SK-N-SH (cell line): ENCODE data around the gene HMGCS1. TPM values are rescaled to one million over a fixed set of nuclear protein-coding genes. Genes with fewer than 3 reads are reported as not detected.
"Not testable (repeated sequence)": the region's sequence is repeated elsewhere in the genome, so short reads cannot be mapped to it uniquely, and the experiment has no call there.

Experiments used
- CTCF ChIA-PET: fragments of 300-600, 350-600 bp; formaldehyde crosslinking; extraction: SDS; loops from one replicate; lab custom pipeline; 2021; lab: Yijun Ruan, JAX
- POLR2A ChIA-PET: fragments of 350-600 bp; sonication (Branson Sonifier 250); formaldehyde crosslinking; extraction: SDS; loops from one replicate; lab custom pipeline; 2020; ENCODE audit warnings: antibody characterized with exemption, inconsistent platforms; lab: Yijun Ruan, JAX
- DNase-seq: peaks from one replicate; pipeline ENCODE4 v3.0.0; 2012
- H2AFZ ChIP-seq: fragments of 200-600 bp; sonication (generic); 2 replicates; pipeline ENCODE4 v1.8.1; 2016; ENCODE audit warnings: antibody characterized with exemption, mild to moderate bottlenecking, low read depth
- H3F3A ChIP-seq: fragments of 200-600 bp; sonication (generic); replicated peaks from 2 replicates; pipeline ENCODE3; 2016; ENCODE audit warnings: antibody characterized with exemption, mild to moderate bottlenecking; ENCODE audit not compliant: insufficient read depth
- H3K27ac ChIP-seq, 2 experiments: fragments of 200-500 bp in 1 of 2; fragments of 200-600 bp in 1 of 2; sonication (Bioruptor generic) in 1 of 2; sonication (generic), shearing (Covaris generic) in 1 of 2; 2 replicates each; pipeline versions ENCODE4 v1.5.1 to v1.6.1; 2014 to 2016; ENCODE audit warnings: low read depth in 2 of 2, inconsistent platforms in 1 of 2, low read length in 1 of 2, mild to moderate bottlenecking in 1 of 2, mixed read lengths in 1 of 2
- H3K27me3 ChIP-seq: fragments of 200-600 bp; sonication (generic), shearing (Covaris generic); 2 replicates; pipeline ENCODE4 v1.6.1; 2016; ENCODE audit warnings: mixed run types; ENCODE audit not compliant: insufficient read depth
- H3K36me3 ChIP-seq, 2 experiments: fragments of 200-500 bp in 1 of 2; fragments of 200-600 bp in 1 of 2; sonication (Bioruptor generic) in 1 of 2; sonication (generic) in 1 of 2; replicated peaks in 1 of 2; 2 replicates each; pipeline versions ENCODE3 to v1.5.1; 2014 to 2016; ENCODE audit warnings: low read length in 1 of 2, mild to moderate bottlenecking in 1 of 2; ENCODE audit not compliant: insufficient read depth in 2 of 2, control insufficient read depth in 1 of 2
- H3K4me1 ChIP-seq, 2 experiments: fragments of 200-500 bp in 1 of 2; fragments of 200-600 bp in 1 of 2; sonication (Bioruptor generic) in 1 of 2; sonication (generic), shearing (Covaris generic) in 1 of 2; 2 replicates each; pipeline versions ENCODE4 v1.5.1 to v1.6.1; 2014 to 2016; ENCODE audit warnings: low read depth in 1 of 2, low read length in 1 of 2, mixed run types in 1 of 2; ENCODE audit not compliant: insufficient read depth in 2 of 2, control insufficient read depth in 1 of 2
- H3K4me2 ChIP-seq: fragments of 200-600 bp; sonication (generic), shearing (Covaris generic); 2 replicates; pipeline ENCODE4 v1.6.1; 2017; ENCODE audit warnings: mixed run types
- H3K4me3 ChIP-seq, 2 experiments: fragments of 200-500 bp in 1 of 2; fragments of 200-600 bp in 1 of 2; sonication (Bioruptor generic) in 1 of 2; sonication (generic), shearing (Covaris generic) in 1 of 2; 2 replicates each; pipeline versions ENCODE4 v1.5.1 to v1.8.1; 2014 to 2016; ENCODE audit warnings: low read depth in 2 of 2, inconsistent platforms in 1 of 2, low read length in 1 of 2, mild to moderate bottlenecking in 1 of 2, mixed read lengths in 1 of 2, moderate library complexity in 1 of 2
- H3K79me2 ChIP-seq: fragments of 200-600 bp; sonication (generic); 2 replicates; pipeline ENCODE4 v1.8.1; 2017; ENCODE audit warnings: mild to moderate bottlenecking; ENCODE audit not compliant: insufficient read depth
- H3K9ac ChIP-seq: fragments of 200-600 bp; sonication (generic); 2 replicates; pipeline ENCODE4 v1.6.1; 2017; ENCODE audit warnings: mixed run types
- H3K9me2 ChIP-seq: fragments of 200-600 bp; sonication (generic); 2 replicates; pipeline ENCODE4 v1.6.1; 2017; ENCODE audit warnings: mixed run types
- H3K9me3 ChIP-seq: fragments of 200-600 bp; sonication (generic); 2 replicates; pipeline ENCODE4 v1.6.1; 2017; ENCODE audit warnings: mixed run types, mild to moderate bottlenecking, moderate library complexity
- H4K20me1 ChIP-seq: fragments of 200-600 bp; sonication (generic); 2 replicates; pipeline ENCODE4 v1.6.1; 2017; ENCODE audit warnings: mild to moderate bottlenecking, mixed run types; ENCODE audit not compliant: insufficient read depth
- FOXJ3 ChIP-seq: sonication (generic); formaldehyde crosslinking; IDR thresholded peaks from 2 replicates; pipeline ENCODE4 v1.5.1; 2020; ENCODE audit warnings: mild to moderate bottlenecking, missing genetic modification reagents
- FOXM1 ChIP-seq: IDR thresholded peaks from 2 replicates; pipeline ENCODE4 v1.4.0; 2012; ENCODE audit warnings: low read depth, mild to moderate bottlenecking
- GABPA ChIP-seq: IDR thresholded peaks from 2 replicates; pipeline ENCODE4 v1.4.0; 2012; ENCODE audit warnings: low read depth, mild to moderate bottlenecking
- GATA2 ChIP-seq: sonication (generic); formaldehyde crosslinking; IDR thresholded peaks from 2 replicates; pipeline ENCODE4 v1.5.0; 2020; ENCODE audit warnings: mild to moderate bottlenecking, missing genetic modification reagents
- MXI1 ChIP-seq: IDR thresholded peaks from 2 replicates; pipeline ENCODE4 v1.6.1; 2012; ENCODE audit warnings: mild to moderate bottlenecking, low read depth, low read length, improper control_type of control experiment
- NFIC ChIP-seq: IDR thresholded peaks from 2 replicates; pipeline ENCODE4 v1.4.0; 2012; ENCODE audit warnings: borderline replicate concordance
- NRF1 ChIP-seq: IDR thresholded peaks from 2 replicates; pipeline ENCODE4 v1.6.1; 2012; ENCODE audit warnings: low read depth, mild to moderate bottlenecking, low read length
- PBX3 ChIP-seq: IDR thresholded peaks from 2 replicates; pipeline ENCODE4; 2012
- RCOR1 ChIP-seq: fragments of 150-350 bp; IDR thresholded peaks from 2 replicates; pipeline ENCODE4 v1.6.1; 2017; ENCODE audit warnings: antibody characterized with exemption, low read length
- REST ChIP-seq: IDR thresholded peaks from 2 replicates; pipeline ENCODE4 v1.6.1; 2012; ENCODE audit warnings: mild to moderate bottlenecking, low read depth, low read length, moderate library complexity
- USF1 ChIP-seq: IDR thresholded peaks from 2 replicates; pipeline ENCODE4 v1.4.0; 2012; ENCODE audit warnings: low read depth, borderline replicate concordance
- USF2 ChIP-seq: fragments of 150-350 bp; IDR thresholded peaks from 2 replicates; pipeline ENCODE4 v1.6.1; 2017; ENCODE audit warnings: antibody characterized with exemption, low read length, low read depth, borderline replicate concordance
- YY1 ChIP-seq: IDR thresholded peaks from 2 replicates; pipeline ENCODE4 v1.4.0; 2012; ENCODE audit warnings: low read depth, mild to moderate bottlenecking
- ZBTB33 ChIP-seq: IDR thresholded peaks from 2 replicates; pipeline ENCODE4 v1.4.0; 2012; ENCODE audit warnings: low read depth, borderline replicate concordance
- WGBS: methylation state at CpG from one replicate; pipeline ENCODE4 v1.1.6; 2017; ENCODE audit warnings: low lambda C conversion rate; 5-methylcytosine and 5-hydroxymethylcytosine counted together
- polyA plus RNA-seq, 3 experiments: library from polyadenylated mRNA; depleted of rRNA; stranded (reverse); fragments of >200 nt; gene quantifications; 2 replicates each; pipeline ENCODE4 v1.2.3, GENCODE V29; 2012

Gene HMGCS1
- polyA plus RNA-seq, 1 of the 3 experiments (the other 2 are of a cell fraction), result 8.2 TPM

GRCh38 chr5:43325624-43326023 is 12.4 kb upstream of the HMGCS1 start:
- H3K4me3 ChIP-seq, H3K4me2 ChIP-seq, POLR2A ChIA-PET, H3K27me3 ChIP-seq, H3F3A ChIP-seq, H4K20me1 ChIP-seq, H3K36me3 ChIP-seq, H3K9me3 ChIP-seq, H2AFZ ChIP-seq, H3K9ac ChIP-seq, H3K4me1 ChIP-seq, H3K79me2 ChIP-seq, H3K27ac ChIP-seq, CTCF ChIA-PET, H3K9me2 ChIP-seq, DNase-seq: not testable (repeated sequence)

- H3K4me1 ChIP-seq, H3K79me2 ChIP-seq, H3K4me2 ChIP-seq, DNase-seq, H3K27ac ChIP-seq, H4K20me1 ChIP-seq, H3K27me3 ChIP-seq, H3K9me2 ChIP-seq, POLR2A ChIA-PET, H3K9me3 ChIP-seq, H3K4me3 ChIP-seq, H2AFZ ChIP-seq, H3K36me3 ChIP-seq, H3F3A ChIP-seq, CTCF ChIA-PET, H3K9ac ChIP-seq: not testable (repeated sequence)
- WGBS, result 31% methylated on average over 3 of the region's 3 CpGs
Measured at GRCh38 chr5:43323488-43323887, 10.3 kb upstream of the HMGCS1 start.

GRCh38 chr5:43320846-43321245 is 7.6 kb upstream of the HMGCS1 start:
- ChIA-PET POLR2A (no interaction called here), CTCF (interaction anchor here (1.3 kb wide), 1 partner anchor 14 kb away, joined by 3 read pairs; no protein-coding TSS in a partner anchor)
- 43% methylated on average over 4 of the region's 4 CpGs for WGBS
- H3K27ac ChIP-seq, result no peak overlapping the region
- H4K20me1 ChIP-seq, result no peaks in the 10 kb centered on the region
- no peaks in the 10 kb centered on the region for H3K4me1 ChIP-seq
- DNase-seq, result no peak
- H3K27me3 ChIP-seq, result peaks cover 4% of the 10 kb centered on the region; the same call in 1 of the 2 replicates
- no peaks in the 10 kb centered on the region for H3K9me2 ChIP-seq
- H3K4me3 ChIP-seq, result no peak overlapping the region
- H3K4me2 ChIP-seq, result no peak overlapping the region
- H3K36me3 ChIP-seq, result no peaks in the 10 kb centered on the region
- no peaks in the 10 kb centered on the region for H3F3A ChIP-seq
- no peak overlapping the region for H2AFZ ChIP-seq
- H3K9me3 ChIP-seq, result no peaks in the 10 kb centered on the region
- no peaks in the 10 kb centered on the region for H3K79me2 ChIP-seq
- no peak overlapping the region for H3K9ac ChIP-seq
- TF ChIP-seq FOXJ3 (CRISPR knock-in tag) (no peak), YY1 (no peak), RCOR1 (no peak), GATA2 (CRISPR knock-in tag) (no peak), FOXM1 (no peak), ZBTB33 (no peak), MXI1 (no peak), PBX3 (no peak), GABPA (no peak), USF2 (no peak), NRF1 (no peak), USF1 (no peak), REST (no peak), NFIC (no peak)
